ENCODE results near the gene ABHD14A. TPM values are rescaled to one million over a fixed set of nuclear protein-coding genes. Genes with fewer than 3 reads are reported as not detected.

Gene ABHD14A
- total and polyA plus RNA-seq, 2 of the 4 experiments (the other 2 are of a cell fraction): 3.4 to 10.0 TPM

- TF ChIP-seq ELK1 (IDR thresholded peaks at IDR 0.05; ENCODE audit: borderline replicate concordance, low read depth, low read length) (no peak), CEBPB (IDR thresholded peaks at IDR 0.05; ENCODE audit: low read depth, low read length) (no peak)
Observed at GRCh38 chr3:51969841-51970240, 5.0 kb upstream of the ABHD14A start (continued).

DNA sequence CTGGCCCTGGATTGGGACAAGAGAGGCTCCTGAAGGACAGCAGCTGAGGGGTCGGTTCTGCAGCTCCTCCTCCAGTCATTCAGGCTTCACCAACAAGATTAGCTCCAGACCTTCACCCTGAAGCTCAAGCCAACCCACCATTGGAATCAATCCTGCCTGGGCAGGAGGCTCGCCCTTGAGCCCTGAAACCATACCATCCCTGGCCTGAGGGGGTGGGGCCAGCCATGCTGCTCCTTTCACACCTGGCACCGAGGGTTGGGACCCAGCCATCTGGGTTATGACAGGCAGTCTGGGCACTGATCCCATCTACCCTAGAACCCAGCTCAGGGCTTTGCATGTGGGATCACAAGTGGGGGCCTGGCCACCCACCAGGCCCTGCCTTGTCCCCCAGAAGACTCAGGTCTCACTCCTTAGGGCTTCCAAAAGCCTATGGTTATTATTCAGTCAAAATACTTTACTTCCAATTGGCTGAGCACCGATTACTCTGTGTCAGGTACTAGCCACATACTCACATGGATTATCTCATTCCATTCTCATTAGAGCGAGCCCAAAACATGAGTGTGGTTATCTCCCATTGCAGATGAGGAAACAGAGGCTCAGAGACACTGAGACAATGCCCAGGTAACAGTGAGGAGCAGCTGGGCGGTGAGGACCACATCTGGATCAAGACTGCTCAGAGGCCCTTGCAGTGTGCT is 4.1 kb upstream of the ABHD14A start:
- Histone ChIP-seq H2AK5ac (ENCODE audit: low read depth, low read length) (0 out of 2 replicates have a peak overlapping the region, but pooled peaks have one; percentile 27), H2BK5ac (ENCODE audit: low read depth, low read length, poor library complexity, severe bottlenecking) (no peak overlapping the region), H3K18ac (ENCODE audit: low read depth, low read length) (no peak overlapping the region), H3K56ac (ENCODE audit: extremely low read depth, insufficient read depth, low read length) (no peak overlapping the region), H3K9me3 (ENCODE audit: control insufficient read depth, insufficient read depth, low read length) (no peaks in the 10 kb centered on the region), H4K5ac (ENCODE audit: low read depth, low read length) (no peak overlapping the region), H2BK20ac (ENCODE audit: low read depth, low read length) (no peak overlapping the region), H4K91ac (ENCODE audit: insufficient read depth, low read depth, low read length) (no peak overlapping the region), H4K8ac (ENCODE audit: low read depth in 2 of 2, low read length in 2 of 2) (no peak overlapping the region), H3K14ac (replicated peaks; ENCODE audit: low read depth, low read length) (no peak overlapping the region), H3K9me1 (ENCODE audit: insufficient read depth, low read length) (peaks cover 26% of the 10 kb centered on the region), H3K27ac (ENCODE audit: insufficient read depth, low read length) (no peak overlapping the region), H2BK120ac (ENCODE audit: low read depth, low read length) (no peak overlapping the region), H4K20me1 (ENCODE audit: insufficient read depth, low read length) (peaks cover 4% of the 10 kb centered on the region), H3K9ac (ENCODE audit: low read depth, low read length) (no peak overlapping the region), H3K4me3 (ENCODE audit: insufficient read depth, low read depth, low read length) (no peak overlapping the region), H3K36me3 (ENCODE audit: control insufficient read depth, insufficient read depth, low read length) (no peaks in the 10 kb centered on the region; the same call in 1 of the 2 replicates), H2BK15ac (ENCODE audit: low read depth, low read length) (no peak overlapping the region), H3K79me1 (ENCODE audit: low read depth in 1 of 2, low read length in 2 of 2) (peaks cover 26 to 59% of the 10 kb centered on the region in 2 experiments), H3K4ac (ENCODE audit: low read depth, low read length) (no peak overlapping the region), H3K23ac (ENCODE audit: low read depth, low read length) (no peak overlapping the region), H3K27me3 (ENCODE audit: control insufficient read depth, insufficient read depth, low read length) (no peaks in the 10 kb centered on the region), H2AK9ac (replicated peaks; ENCODE audit: low read depth, low read length, poor library complexity) (no peak overlapping the region), H3K4me1 (ENCODE audit: control insufficient read depth, insufficient read depth, low read length) (peaks cover 28% of the 10 kb centered on the region), H2AFZ (replicated peaks; ENCODE audit: low read length, poor library complexity) (no peak overlapping the region), H3K4me2 (ENCODE audit: low read depth, low read length) (no peak overlapping the region)
- CTCF ChIA-PET: no interaction called here
- intact Hi-C loops (cut with micrococcal nuclease): no loop called here
- no peak for ATAC-seq (ENCODE audit: low read depth)
- dilution Hi-C loops (cut with HindIII; ENCODE audit: low sequenced_read_pairs, unreplicated experiment): no loop called here
- BruUV-seq (replicated peaks): no TSS peak
- DNase-seq: no peak
- no peak for TF ChIP-seq MAFK (IDR thresholded peaks at IDR 0.05; ENCODE audit: low read depth, low read length)
- no peak for TF ChIP-seq MXI1 (IDR thresholded peaks at IDR 0.05; ENCODE audit: borderline replicate concordance, low read depth, low read length)
- TF ChIP-seq NFE2L2 (IDR thresholded peaks at IDR 0.05; ENCODE audit: low read depth, low read length): no peak
- TF ChIP-seq POLR2A (IDR thresholded peaks at IDR 0.05; ENCODE audit: low read depth, low read length): no peak
- no peak for TF ChIP-seq MAZ (IDR thresholded peaks at IDR 0.05; ENCODE audit: borderline replicate concordance, low read depth, low read length)
- POLR2A ChIA-PET (ENCODE audit: unreplicated experiment): interaction anchor here (0.5 kb wide), 1 partner anchor 21 kb away, joined by 3 read pairs; no protein-coding TSS in a partner anchor
- 71% methylated on average over 4 of the region's 6 CpGs; no CpG with 5 or more reads in 1 of the 2 experiments for WGBS, 2 experiments (ENCODE audit: extremely low coverage in 2 of 2, insufficient read length in 1 of 2)
- in situ Hi-C loops (cut with MboI; ENCODE audit: low sequenced_read_pairs): loop anchor here (25.0 kb wide), 1 partner anchor 1633 kb away; the partner anchor contains the start of genes RASSF1, TUSC2 and ZMYND10
